Activated CD4-positive, alpha-beta T cell treated with anti-CD3 and anti-CD28 coated beads for 4 hours (primary cell): ENCODE data around the gene MAOB.

ENCODE experiments used
- DNase-seq, 2 donors: peaks; one replicate each; pipeline ENCODE4 v3.0.0-alpha.2; 2020

The MAOB gene

GRCh38 chrX:43860646-43861370, 21.4 kb downstream of the MAOB start:
- no peak for DNase-seq

- DNase-seq: no peak
Measured at GRCh38 chrX:43853225-43853828, 28.9 kb downstream of the MAOB start.

DNA sequence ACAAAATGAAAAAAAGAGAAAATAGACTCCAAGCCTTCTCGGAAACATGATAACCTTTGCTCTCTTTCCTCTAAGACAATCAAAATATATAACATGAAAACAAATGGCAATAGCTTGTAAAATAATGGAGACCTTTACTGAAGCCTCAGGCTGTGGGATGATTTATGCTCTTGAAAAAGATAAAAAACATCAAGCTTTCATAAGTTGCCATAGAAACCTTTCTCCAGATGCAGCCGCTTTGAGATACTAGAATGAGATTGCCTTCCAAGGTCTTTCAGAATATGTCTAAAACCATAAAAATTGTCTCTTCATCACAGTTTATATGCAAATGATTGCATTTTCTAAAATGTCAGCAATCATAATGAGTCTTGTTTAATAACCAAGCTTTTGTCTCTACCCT, 31.6 kb downstream of the MAOB start:
- DNase-seq: no peak

- no peak for DNase-seq
Measured at GRCh38 chrX:43849173-43849572, 33.1 kb downstream of the MAOB start.

DNA sequence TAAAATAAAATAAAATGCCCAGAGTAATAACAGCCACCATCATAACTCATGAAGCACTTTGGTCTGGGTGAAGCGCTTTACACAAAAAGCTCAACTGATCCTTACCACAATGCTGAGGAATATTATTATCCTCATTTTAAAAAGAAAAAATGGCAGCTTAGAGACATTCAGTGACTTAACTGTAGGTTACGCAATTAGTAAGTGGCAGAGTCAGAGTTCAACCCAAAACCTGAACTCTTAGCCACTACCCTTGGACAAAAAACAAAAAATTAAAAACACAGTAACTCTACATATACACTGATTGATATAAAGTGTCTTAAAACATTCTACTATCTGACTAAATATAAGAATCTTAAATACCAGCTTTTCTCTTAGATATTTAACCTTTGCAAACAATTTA, 34.9 kb downstream of the MAOB start:
- DNase-seq: no peak

DNA sequence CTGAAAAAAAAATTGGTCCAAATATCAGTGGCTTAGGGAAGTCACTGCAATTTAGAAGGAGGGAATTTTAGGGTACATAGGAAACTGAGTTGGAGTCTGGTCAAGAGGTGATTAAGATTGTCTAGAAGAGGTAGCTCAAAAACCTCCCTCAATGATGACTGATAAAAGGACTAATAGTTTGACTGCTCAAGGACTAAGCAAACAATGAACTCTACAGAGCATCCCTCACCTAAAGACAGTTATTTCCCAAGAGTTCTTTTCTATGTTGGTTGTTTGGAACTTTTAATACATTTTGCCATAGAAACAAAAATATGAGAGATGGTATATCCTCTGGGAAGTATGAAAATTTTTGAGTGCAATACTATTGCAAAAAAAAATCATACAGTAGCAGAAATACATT, 35.7 kb downstream of the MAOB start:
- DNase-seq: no peak

DNA sequence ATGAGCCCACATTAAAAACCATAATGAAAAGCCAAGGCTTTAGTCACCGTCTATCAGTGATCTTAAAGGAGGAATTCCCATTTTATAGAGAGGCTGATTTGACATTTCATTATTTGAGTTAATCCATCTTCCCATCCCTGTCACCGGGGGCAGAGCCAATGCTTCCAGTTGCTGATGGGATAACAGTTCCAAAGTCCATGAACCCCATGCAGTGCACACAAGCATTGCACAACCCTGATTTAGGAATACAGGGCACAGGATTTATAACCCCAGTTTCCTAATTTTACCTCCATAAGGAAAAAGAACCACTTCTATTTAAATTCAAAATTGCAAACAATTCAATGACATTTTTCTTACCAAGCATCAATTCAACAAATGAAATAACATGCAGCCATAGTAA, 36.5 kb downstream of the MAOB start:
- DNase-seq: no peak

GRCh38 chrX:43840265-43840664, 42.0 kb downstream of the MAOB start:
- no peak for DNase-seq

GRCh38 chrX:43836435-43837184, 45.6 kb downstream of the MAOB start:
- DNase-seq: no peak

- DNase-seq: no peak
Measured at GRCh38 chrX:43835559-43835958, 46.7 kb downstream of the MAOB start.

DNA sequence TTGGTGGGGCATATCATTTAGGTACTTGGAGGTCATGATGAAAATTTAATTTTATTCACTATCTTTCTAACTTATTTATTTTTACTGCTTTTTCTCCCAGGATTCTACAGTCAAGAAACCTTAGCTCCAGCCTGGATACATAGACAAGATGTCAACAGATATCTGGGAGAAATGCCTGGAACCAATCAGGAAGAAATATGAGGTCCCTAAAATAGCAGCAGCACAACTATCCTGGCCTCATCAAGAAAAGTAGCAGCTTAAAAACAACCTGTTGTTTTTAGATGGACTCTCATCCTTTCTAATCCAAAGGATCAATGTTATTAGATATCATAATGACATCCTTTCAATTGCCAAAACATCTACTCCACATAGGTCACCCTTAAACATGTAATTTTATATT, 54.5 kb downstream of the MAOB start:
- no peak for DNase-seq

DNA sequence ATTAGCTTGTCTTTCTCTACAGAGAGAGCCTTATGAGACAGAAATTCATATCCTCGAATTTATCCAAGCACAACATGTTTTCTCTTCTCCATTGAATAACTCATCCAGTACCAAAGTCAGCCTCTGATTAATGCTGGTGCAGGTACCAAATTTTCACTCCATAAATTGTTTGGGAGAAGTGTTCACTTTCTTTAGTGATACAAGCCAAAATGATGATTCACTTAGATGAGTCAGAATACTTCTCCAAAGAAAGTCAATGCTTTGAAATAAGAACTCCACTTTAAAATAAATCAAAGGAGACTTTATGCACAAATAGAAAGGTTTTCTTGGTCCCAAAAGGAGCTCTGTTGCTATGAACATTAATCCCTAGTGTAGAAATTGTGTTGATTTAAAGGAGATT, 60.2 kb downstream of the MAOB start:
- no peak for DNase-seq

DNA sequence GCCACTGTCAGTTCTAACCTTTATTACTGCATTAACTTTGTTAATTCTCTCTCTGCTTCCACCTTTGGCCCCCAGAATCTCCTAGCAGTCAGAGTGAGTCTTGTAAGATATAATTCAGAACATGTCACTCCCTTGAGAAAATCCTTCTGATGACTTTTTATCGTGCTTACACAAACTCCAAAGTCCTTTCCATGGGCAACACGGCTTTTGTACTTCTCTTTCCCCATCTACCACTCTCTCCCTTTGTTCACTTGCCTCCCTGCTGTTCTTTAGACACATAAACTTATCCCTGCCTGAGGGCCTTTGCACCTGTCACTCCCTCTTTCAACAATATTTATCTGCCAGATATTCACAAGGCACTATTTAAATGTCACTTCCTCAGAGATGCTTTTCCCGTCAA, 64.8 kb downstream of the MAOB start:
- no peak for DNase-seq

DNA sequence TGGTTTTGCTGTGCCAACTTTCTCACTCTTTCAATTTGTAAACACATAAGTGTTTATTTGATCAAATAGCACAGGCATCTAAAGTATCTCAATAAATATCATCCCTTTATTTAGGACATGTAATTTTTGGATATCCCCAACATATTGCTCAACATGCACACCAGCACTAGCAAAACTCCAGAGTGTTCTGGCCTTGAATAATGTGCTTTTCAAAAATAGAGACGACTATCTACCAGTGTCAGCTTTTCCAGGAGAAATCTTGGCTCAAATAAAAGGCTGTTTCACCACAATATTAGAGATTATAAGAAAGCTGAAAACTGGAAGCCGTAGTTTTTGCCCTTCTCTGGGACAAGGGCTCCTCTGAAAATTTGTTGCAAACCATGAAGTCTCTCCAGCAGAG, 67.0 kb downstream of the MAOB start:
- no peak for DNase-seq

DNA sequence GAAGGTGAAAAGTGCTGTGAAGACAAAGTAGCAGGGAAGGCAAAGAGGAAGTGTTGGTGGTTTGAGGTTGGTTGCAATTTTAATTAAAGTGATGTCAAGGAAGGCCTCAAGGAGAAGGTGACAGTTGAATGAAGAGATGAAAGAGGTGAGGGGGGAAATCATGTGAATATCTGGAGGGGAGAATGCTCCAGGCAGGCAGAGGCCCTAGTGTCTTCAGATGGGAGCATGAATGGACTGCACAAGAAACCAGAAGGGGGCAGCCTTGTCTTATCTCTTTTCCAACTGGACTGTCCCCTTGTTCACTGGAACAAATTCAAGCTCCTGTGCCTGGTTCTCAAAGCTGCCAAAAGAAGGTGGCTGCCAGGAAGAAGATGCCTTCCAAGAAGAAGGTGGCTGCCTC, 68.4 kb downstream of the MAOB start:
- no peak for DNase-seq

DNA sequence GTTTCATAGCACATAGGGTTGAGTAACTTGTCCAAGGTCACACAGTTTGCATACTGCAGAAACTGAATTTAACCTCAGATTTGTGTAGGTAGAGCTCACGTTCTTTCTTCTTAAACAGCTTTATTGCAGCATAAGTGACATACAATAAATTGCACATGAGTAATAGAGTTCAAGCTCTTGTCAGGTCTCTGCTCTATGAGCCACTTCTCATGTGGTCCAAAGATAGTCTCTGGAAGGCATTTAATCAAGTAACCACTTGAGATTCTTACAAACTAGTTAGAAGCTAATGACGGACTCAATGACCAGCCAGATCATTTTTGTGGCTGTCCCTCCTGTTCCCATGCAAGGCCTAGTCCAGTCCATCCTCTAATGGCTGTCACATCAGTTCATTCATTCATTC, 68.9 kb downstream of the MAOB start:
- no peak for DNase-seq

DNA sequence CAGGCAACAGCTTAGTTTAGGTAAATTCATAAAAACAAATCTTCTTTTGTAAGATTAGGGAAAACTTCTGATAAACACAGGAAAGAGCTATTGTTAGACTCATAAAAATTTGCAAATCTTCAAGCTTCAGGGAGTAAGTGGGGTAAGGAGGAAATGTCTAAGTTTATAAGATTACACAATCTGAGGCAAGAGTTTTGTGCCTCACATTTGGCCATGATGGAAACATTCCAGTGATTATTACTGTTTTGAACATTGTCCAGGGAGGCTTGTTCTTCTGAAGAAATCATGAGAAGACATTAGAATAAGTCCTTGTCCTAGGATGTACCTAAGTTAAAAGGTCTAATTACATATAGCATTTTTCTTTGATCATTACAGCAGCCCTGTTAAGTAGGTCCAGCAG, 72.8 kb downstream of the MAOB start:
- DNase-seq: no peak

DNA sequence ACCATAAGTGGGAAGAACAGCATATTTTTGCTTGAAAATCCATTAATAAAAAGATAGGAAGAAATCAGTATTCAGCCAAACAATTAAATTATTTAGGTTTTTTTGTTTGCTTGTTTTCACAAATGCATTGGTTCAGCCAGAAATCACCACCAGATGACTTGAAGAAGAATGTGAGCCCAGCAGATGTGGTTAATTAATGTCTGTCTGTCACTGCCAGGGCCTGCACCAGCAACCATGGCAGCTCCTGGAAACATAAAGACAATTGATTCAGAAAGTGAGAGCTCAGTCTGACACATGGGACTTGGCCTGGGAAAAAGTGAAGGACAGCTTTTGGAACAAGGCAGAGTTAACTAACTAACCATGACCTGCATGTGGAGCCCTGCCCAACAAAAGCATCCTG, 74.0 kb downstream of the MAOB start:
- no peak for DNase-seq

DNA sequence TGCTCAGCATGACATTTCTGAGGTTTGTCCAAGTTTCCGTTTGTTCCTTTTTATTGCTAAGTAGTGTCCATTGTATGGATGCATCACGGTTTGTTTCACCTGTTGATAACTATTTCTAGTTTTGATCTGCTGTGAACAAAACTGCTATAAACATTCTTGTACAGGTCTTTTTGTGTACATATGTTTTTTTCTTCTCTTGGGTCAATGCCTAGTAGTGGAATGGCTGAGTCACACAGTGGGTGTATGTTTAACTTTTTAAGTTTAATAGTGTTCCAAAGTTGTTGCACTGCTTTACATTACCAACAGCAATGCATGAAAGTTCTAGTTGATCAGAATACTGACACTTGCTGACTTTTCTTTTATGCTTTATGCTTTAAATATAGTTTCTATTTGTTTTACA, 76.7 kb downstream of the MAOB start:
- DNase-seq: no peak

DNA sequence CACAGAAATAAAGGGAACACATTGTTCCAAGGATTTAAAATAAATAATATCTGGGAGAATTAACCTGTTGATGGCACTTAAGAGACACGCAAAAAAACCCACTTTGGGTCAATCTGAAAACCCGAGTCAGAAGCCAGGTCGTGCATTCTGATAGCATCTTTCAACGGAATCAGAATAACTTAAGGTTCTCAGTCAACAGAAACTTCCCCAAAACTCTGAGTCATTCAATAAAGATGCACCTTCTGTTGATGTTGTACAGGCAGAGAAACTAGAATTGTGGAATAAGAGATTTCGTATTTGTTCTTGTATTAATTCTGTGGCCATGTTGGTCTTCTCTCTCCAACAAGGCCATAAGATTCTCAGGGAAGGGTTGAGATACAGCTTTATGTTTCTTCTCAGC, 78.2 kb downstream of the MAOB start:
- no peak for DNase-seq

DNA sequence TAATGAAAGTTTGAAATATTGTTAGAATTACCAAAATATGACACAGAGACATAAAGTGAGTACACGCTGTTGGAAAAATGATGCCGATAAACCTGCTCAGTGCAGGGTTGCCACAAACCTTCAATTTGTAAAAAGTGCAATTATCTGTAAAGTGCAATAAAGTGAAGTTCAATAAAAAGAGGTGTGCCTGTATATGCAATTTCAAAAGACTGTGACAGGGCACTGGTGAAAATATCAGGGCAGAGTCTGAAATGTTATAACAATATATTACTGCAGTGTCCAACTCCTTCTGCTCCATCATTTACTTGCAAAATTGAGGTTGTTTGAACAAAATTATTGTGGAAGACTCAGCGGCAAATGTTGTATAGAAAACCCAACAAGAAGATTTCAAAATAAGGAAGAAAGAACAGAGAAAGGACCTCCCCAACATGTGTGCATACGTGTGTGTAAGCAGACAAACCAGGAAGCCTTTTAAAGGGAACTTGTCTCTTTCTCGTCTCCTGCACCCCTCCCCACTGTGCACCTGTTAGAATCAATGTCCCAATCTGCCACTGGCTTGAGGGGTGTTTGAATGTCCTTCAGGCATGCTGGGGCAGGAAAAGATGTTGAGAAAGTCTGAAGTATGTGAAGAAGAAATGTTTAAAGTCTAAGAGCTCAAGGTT, 96.2 kb downstream of the MAOB start:
- DNase-seq: no peak

- no peak for DNase-seq
Measured at GRCh38 chrX:43758044-43758443, 124.2 kb downstream of the MAOB start.

DNA sequence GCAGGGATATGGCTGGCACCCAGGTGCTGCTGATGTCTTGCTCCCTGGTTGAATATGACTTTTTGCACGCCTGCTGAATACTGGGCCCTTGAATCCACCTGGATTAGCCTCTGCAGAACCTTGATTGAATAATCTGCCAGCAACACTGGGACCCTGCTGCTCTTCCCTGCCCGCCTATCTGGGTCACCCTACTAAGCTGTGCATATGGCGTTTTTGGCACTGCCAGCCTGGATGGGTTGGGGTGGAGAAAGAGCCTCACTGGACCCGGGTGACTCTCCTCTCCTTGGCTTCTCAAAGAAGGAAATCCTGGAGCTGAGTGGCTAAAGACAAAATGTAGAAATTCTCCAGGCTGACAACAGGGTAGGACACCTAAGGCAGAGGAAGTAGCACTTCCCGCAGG, 126.2 kb downstream of the MAOB start:
- DNase-seq: no peak

GRCh38 chrX:43753637-43754036, 128.6 kb downstream of the MAOB start:
- no peak for DNase-seq
